GM19438 (cell line): ENCODE results near the gene MEGF9.
A peak's percentile ranks its signal among the peaks of the same experiment; 100 is the strongest.
"Not testable (repeated sequence)": the region's sequence is repeated elsewhere in the genome, so short reads cannot be mapped to it uniquely, and the experiment has no call there.

Experiments
- ATAC-seq: cut with Tn5 transposase; IDR thresholded peaks from one replicate; pipeline ENCODE4 v1.9.1; 2021; ENCODE audit warnings: low read depth; ENCODE audit not compliant: unreplicated experiment

The MEGF9 gene

DNA sequence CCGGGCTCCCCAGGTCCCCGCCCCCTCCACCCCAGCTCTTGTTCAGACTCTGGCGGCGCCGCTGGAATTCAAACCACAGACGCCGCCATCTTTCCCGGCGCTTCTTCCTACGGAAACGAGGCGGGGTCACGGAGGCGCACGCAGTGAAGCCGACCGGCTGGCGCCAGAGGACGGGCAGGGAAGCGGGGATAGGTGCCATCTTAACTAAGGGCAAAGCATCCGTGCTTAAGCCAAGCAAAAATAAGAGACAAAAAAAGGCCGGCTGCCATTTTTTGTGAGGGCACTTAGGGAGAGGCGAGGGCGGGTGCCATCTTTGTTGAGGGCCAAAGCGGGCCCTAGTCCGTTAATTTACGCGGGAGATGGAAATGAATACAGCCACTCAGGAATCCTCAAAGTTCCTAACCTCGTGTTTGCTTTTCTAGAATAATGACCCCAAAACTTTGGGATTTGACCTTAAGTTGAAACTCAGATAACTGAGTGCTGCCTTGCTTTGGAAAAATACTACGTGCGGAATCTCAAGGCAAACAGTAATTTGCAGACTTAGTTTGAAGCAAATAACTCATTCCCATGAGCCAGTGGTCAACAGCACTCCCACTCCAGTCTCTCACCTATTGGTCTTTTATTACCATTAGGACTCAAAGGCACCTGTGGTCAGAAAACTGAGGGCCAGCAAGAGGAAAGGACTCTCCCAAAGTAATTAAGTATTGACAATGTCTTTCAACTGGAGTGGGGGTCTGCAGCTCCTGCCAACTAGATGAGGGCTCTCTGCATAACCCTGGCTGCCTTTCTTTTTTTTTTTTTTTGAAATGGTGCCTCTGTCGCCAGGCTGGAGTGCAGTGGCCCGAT lies 134.0 kb downstream of the MEGF9 start, which contains the start of gene CDK5RAP2:
Gene CDK5RAP2 (minus strand): TSS at position 117 of the 846 bp plus-strand sequence. CDS start 189 bp downstream, outside the sequence.
- peak; percentile 98 for ATAC-seq

DNA sequence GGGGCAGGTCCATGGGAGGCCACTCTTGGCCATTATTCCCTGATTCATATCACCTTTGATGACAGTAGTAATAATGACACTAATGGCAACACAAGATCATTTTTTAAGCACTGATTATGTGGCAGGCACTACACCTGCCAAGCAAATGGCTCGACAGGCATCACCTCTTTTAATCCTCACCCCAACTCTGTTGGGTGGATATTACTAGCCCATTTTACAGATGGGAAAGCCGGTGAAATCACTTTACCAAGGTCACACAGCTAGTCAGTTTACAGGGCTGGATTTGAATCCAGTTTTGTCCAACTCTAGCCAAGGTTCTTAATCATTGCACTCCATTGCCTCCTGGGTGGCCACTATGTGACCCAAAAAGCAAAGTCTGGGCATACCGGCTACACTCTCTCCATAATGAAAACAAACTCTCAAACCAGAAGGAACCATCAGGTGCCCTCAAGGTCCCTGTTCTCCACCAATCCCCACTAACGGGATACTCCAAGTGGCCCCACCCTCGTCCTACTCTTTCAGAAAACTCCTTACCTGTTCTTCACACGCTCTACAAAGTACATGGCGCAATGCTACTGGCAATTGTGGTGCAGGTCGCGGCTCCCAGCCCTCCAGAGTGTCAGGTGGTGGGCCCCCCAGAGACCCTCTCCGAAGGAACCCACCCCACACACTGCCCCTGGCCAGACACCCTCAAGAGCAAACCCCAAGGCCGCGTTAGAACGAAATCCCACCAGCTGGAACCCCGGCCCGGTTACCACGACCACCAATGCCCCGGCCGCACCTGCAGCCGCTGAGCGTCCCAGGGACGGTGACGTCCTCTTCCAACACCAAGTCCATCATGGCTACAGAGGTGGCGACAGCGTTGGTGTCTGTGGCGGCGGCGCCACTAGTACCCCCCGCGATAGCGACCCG lies 134.9 kb downstream of the MEGF9 start:
- peak; percentile 49 for ATAC-seq

DNA sequence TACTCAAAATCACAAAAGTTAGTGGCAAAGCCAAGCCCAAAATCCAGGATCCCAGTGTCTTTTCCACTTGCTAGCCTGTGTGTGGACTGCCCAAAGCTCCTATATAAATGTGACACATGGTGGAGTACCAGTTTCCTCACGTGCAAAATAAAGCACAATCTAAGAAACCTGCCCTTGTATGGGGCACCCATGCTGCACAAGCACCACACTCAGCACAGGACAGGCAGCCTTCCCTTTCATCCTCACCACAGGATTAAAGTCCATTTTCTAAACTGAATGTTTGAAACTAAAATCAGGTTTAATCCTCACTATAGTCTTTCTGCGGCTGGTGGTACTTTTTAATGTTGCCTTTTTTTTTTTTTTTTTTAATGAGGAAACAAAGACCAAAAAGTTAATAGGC lies 139.8 kb downstream of the MEGF9 start:
- ATAC-seq: no peak

DNA sequence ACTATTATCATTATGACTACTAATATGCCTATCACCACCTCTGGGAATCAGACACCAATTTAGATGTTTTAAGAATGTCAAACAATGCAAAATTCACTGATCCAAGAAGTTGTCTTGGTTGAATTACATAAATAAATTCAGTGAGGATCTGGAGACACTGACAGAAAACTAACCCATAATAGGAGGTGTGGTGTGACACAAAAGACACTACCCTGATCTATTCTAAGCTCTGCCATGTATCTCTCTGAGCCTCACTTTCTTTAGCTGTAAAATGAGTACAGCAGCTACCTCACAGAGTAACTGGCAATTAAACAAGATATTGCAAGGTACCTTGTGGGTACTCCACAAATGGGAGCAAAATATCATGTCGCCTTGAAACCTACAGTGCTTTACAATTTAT lies 141.8 kb downstream of the MEGF9 start:
- no peak for ATAC-seq

DNA sequence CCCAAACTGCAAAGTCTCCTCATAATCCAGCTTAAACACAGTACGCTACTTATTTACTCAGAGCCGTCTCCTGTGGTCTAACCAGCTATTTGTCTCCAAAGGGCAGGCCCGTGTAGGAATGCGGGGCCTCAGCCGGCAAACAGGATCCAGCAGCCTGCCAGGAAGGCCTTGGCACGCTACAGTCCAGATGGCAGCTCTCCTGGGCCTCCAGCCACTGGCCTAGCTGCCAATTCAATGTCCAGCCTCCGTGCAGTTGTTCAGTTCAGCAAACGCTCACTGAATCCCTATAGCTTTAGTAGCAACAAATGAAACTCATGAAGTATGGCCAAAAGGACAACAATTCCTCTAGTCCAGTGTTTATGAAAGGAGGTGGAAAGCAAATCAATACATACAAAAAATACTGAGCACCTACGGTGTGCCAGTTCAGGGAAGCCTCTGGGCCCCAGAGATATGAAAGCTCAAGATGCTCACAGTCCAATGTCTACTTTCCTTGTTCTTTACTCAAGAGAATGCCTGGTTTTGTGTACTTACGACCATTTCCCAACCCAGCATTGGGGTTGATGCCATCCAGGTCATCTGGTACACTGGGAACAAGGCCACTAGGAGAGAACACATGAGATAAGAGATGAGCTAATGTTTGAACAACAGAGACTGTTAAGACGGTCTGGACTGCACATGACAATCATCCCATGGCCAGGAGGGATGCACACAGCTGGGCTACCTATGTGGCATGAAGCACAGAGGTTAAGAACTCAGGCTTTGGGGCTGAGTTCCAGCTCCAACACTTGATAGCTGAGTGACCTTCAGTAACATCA lies 142.6 kb downstream of the MEGF9 start:
- ATAC-seq: no peak

DNA sequence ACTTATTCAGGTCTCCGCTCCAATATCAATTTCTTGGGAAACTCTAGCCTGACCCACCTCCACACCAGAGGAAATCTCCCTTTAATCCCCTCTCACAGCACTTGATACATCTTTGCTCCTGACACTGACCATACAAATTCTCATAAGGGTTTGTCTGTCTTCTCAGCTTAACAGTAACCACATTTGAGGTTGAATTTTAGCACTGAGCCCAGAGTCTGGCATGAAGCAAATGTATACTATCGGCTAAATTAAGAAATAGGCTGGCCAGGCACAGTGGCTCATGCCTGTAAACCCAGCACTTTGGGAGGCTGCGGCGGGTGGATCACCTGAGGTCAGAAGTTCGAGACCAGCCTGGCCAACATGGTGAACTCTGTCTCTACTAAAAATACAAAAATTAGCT lies 144.0 kb downstream of the MEGF9 start:
- no peak for ATAC-seq

DNA sequence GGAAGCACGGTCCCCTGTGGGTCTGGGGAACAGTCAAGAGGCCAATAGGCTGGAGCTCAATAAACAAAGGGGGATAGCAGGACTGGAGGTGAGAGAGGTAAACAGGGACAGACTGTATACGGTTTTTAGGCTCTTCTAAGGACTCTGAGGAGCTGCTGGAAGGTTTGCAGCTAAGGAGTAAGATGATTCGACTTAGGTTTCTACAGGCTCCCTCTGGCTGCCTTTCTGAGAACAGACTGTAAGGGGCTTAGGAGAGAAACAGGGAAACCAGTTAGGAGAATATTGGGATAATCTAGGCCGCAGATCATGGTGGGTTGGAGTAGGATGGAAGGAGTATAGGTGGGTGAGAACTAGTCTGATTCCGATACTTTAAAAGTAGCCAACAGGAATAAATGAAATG lies 144.7 kb downstream of the MEGF9 start:
- ATAC-seq: no peak

DNA sequence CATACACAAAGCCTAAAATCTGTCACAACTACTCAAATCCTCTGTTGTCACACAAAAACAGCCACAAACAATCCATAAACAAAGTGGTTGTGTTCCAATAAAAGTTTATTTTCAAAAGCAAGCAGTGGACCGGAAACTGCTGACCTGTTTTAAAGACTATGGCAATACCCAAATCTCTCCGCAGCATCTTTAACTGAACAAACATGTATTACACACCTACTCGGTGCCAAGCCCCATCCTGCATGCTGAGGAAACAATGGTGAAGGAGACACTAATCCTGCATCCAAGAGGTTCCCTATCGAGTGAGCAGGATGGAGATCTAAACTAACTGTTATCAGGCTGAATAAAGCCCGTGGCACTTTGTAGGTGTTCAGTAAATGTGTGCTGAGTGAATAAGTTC lies 145.5 kb downstream of the MEGF9 start:
- ATAC-seq: no peak

DNA sequence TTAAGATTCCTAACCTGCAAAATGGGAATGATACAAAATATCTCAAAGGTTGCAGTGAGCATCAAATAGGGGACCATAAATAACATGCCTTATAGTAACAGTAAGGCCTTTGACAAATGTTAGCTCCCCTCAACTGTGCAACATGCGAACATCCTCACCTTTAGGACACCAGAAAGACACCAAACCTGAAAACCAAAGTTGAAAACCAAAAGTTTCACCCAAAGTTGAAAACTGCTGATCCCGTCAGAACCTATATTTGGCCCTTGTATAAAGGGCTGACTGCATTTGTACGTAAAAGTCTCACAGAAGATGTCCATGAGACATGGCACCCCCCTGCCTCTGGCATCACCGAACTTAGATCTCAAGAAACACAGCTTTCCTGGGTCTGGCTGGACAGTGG lies 146.4 kb downstream of the MEGF9 start:
- no peak for ATAC-seq

DNA sequence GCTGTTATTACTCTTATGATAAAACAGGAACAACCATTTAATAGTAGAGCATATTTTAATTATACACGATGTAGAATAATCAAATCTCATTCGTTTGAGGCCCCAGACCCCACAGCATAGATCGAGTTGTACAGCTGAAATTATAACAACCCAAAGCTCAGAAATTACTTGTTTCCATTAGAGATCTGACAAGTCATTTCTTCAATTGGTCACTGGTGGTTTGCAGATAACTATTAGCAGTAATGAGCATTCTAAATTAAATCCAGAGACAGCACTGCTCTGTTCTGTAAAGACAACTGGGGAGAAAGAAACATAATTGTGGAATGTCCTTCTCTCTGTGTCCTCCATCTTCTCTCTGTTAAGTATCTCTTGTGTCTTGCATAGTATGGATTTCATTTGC lies 147.2 kb downstream of the MEGF9 start:
- no peak for ATAC-seq

DNA sequence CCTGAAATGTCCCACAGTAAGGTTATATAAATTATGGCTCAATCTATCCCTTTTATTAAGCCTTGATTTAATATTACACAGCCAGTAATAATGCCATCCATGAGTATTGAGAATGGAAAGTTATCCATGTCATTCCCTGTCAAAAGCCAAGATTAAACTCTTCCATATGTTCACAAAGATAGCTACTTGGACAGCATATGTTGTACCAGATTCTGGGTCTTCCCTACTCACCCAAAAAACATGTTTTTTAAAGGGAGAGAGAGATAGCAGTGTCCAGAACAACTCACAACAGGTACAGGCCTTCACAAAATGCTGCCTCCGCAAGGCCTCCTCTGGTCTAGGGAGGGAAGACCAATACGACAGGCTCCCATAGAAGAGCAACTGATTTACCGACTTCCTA lies 149.7 kb downstream of the MEGF9 start:
- no peak for ATAC-seq

DNA sequence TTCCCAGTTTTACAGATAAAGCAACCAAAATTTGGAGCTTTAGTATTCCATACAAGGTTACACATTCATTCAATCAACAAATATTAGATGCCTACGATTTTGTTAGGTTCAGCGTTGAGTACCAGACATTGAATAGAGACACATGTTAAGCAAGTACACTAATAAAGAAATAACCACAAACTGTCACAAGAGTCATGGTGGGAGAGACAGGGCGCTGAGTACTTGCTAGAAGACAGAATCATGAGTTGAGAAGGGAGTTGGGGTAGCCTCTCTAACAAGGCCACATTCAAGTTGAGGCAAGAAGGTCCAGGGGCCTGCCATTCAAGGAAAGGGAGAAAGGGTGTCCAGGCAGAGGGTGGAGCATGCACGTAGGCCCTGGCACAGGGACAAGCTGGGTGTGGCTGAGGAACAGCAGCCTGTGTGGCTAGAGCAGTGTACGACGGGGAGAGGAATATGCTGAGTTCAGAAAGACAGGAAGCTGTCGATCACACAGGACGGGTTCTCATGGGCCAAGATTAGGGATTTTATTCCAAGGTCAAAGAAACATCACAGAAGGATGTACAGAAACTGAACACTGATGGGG lies 151.3 kb downstream of the MEGF9 start:
- no peak for ATAC-seq

DNA sequence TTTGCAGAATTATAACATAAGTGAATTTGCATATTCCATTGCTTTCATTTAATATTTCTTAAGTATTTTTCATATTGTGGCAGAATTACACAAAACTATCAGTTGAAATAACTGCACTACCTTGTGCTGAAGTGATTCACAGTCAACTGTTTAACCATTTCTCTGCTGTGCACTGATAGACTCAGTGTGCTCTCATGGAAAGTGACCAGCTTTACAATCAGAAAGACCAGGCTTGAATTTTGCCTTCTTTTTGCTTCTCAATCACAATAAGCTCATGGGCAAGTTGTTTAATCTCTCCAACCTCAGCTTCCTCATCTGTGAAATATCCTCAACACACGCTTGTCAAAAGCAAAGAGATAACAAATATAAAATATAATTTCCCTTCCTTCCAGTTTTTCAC lies 152.6 kb downstream of the MEGF9 start:
- no peak for ATAC-seq

DNA sequence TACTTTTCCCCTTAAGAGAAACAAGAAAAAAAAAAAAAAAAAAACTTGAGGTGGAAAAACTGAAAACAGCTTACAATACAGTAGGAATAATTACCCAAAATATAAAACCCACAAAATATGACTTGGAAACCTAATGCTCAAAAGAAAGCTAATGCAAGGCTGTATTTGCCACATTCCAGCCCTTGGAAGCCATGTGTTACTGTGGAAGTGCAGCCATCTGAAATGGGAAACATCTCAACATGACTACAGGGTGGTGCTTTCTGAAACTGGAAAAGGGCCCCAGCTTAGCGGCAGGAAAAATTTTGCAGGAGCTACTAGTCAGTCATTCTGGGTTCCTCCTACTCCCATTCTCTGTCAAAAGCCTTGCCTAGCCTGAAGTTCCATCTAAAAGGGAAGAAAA lies 154.7 kb downstream of the MEGF9 start:
- no peak for ATAC-seq

DNA sequence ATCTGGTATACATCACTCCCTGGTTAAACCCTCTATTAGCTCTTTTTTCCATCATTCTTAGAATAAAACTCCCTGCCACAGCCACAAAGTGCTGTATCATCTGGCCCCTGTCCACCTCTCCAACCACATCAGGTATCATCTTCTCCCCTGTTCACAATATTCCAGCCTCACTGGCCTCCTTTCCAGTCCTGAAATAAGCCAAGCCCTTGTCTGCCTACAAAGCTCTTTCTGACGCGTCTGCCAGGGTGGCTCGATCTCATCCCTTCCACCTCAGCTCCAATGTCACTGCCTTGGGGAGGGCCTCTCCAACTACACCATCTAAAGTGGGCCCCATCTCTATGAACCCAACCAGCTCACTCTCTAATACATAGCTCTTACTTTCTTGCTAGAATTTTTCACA lies 155.8 kb downstream of the MEGF9 start:
- no peak for ATAC-seq

DNA sequence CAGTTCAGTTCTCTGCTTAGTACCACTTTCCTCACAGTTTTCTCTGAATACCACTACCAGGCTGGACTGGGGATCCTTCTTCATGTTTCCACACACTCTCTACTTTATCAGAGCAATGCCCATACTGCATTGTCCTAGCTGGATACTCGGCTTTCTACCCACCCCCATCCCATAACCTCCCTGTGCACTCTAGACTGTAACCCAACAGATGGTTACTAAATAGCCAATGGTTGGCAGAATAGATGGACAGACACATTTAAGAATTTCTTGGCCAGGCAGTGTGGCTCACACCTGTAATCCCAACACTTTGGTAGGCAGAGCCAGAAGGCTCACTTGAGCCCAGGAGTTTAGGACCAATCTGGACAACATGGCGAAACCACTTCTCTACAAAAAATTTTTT lies 157.1 kb downstream of the MEGF9 start:
- no peak for ATAC-seq

DNA sequence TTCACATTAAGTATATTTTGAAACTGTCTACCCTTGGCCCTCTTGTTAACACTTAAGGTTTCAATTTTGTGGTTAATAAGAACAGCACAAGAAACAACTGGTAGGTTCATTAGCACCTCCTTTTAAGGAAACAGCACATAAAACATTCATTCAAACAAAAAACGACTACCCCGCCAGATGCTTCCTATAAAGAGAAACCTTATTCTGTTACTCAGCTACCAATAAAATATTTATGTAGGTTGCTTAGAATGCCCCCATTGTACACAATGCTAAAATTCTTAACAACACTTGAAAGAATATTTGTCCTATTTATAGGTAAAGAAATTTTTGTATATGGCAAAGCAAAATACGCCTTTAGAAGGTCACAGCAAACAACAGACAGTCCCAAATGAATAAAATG lies 157.5 kb downstream of the MEGF9 start:
- ATAC-seq: no peak

DNA sequence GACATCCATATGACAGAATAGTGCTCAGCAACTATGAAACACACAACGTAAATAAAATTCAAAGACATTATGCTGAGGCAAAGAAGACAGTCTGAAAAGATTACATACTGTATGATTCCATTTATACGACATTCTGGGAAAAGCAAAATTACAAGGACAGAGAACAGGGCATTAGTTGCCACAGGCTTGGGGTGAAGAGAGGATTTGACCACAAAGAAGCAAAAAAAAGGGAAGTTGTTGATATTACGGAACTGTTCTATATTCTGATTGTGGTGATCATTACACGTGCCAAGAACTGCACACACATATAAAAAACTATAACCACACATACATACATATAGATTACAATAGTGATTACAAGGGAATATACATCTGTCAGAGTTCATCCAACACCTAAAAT lies 158.4 kb downstream of the MEGF9 start:
- ATAC-seq: no peak

DNA sequence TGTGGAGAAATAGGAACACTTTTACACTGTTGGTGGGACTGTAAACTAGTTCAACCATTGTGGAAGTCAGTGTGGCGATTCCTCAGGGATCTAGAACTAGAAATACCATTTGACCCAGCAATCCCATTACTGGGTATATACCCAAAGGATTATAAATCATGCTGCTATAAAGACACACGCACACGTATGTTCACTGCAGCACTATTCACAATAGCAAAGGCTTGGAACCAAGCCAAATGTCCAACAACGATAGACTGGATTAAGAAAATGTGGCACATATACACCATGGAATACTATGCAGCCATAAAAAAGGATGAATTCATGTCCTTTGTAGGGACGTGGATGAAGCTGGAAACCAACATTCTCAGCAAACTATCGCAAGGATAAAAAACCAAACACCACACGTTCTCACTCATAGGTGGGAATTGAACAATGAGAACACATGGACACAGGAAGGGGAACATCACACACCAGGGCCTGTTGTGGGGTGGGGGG lies 162.0 kb downstream of the MEGF9 start:
- not testable (repeated sequence) for ATAC-seq
